Sigmoid colon (tissue), 7 donors: ENCODE results near the gene SLC30A10. TPM values are rescaled to one million over a fixed set of nuclear protein-coding genes. Genes with fewer than 3 reads are reported as not detected.
"Not testable (repeated sequence)": the region's sequence is repeated elsewhere in the genome, so short reads cannot be mapped to it uniquely, and the experiment has no call there.

Experiments used
- DNase-seq: peaks from one replicate; pipeline ENCODE4 v3.0.0-alpha.2; 2019
- H3K27ac ChIP-seq, 4 donors: fragments of 200-600 bp; sonication (generic); one replicate each; pipeline ENCODE4 v1.5.1; 2016 to 2019; ENCODE audit warnings: mild to moderate bottlenecking in 1 of 4
- H3K27me3 ChIP-seq, 3 donors: fragments of 200-600 bp; sonication (generic); one replicate each; pipeline ENCODE4 v1.5.1; 2019; ENCODE audit warnings: mild to moderate bottlenecking in 1 of 3
- H3K36me3 ChIP-seq, 4 donors: fragments of 200-600 bp; sonication (generic); one replicate each; pipeline ENCODE4 v1.5.1; 2016 to 2019
- H3K4me1 ChIP-seq, 4 donors: fragments of 200-600 bp; sonication (generic); one replicate each; pipeline ENCODE4 v1.5.1; 2017 to 2019
- H3K4me3 ChIP-seq, 4 donors: fragments of 200-600 bp; sonication (generic); one replicate each; pipeline ENCODE4 v1.5.1; 2017 to 2019; ENCODE audit warnings: mild to moderate bottlenecking in 2 of 4, moderate library complexity in 1 of 4
- H3K9me3 ChIP-seq, 4 donors: fragments of 200-600 bp in 3 of 4; sonication (generic) in 3 of 4; one replicate each; pipeline versions ENCODE4 v1.5.1 to v1.6.1; 2013 to 2019
- CTCF ChIP-seq, 4 experiments: fragments of 450-650 bp in 3 of 4; fragments of 200-600 bp in 1 of 4; IDR thresholded peaks; one replicate each; pipeline ENCODE4 v1.5.1; 2016 to 2019; ENCODE audit warnings: antibody characterized with exemption in 4 of 4, mild to moderate bottlenecking in 3 of 4, moderate library complexity in 2 of 4
- EP300 ChIP-seq, 4 donors: sonication (generic); formaldehyde crosslinking; IDR thresholded peaks; one replicate each; pipeline ENCODE4 v1.6.1; 2017; ENCODE audit warnings: antibody characterized with exemption in 4 of 4
- POLR2A ChIP-seq, 2 donors: fragments of 450-650 bp; IDR thresholded peaks; one replicate each; pipeline ENCODE4 v1.6.1; 2016; ENCODE audit warnings: antibody characterized with exemption in 2 of 2, mild to moderate bottlenecking in 2 of 2, moderate library complexity in 2 of 2
- POLR2AphosphoS5 ChIP-seq, 4 donors: sonication (generic); formaldehyde crosslinking; IDR thresholded peaks; one replicate each; pipeline ENCODE4 v1.6.1; 2017; ENCODE audit warnings: antibody characterized with exemption in 4 of 4
- WGBS, 2 donors: extraction: QIAGEN DNeasy Blood & Tissue Kit; methylation state at CpG; one replicate each; pipeline ENCODE4 v1.1.7; 2013; 5-methylcytosine and 5-hydroxymethylcytosine counted together
- intact Hi-C: fragments of 100-400 bp; cut with DNase I; formaldehyde crosslinking; loops from one replicate; pipeline ENCODE4 v1.15.1; 2023
- polyA plus RNA-seq, 3 donors: library from polyadenylated mRNA; stranded (reverse); fragments of 200-250 nt; gene quantifications; one replicate each; pipeline ENCODE4 v1.2.3, GENCODE V29; 2013
- total RNA-seq, 4 donors: library from RNA; depleted of rRNA; stranded (reverse); fragments of >200 nt; gene quantifications; one replicate each; pipeline ENCODE4 v1.1.0, GENCODE V29; 2016
- donor health status: healthy with polysubstance abuse.
- donor health status: Bipolar disorder and iron deficiency.
- donor health status: healthy.

Gene SLC30A10
- total and polyA plus RNA-seq, 7 donors = 0.68 to 7.9 (median 3.5) TPM; not detected in 3

GRCh38 chr1:219910716-219911115 is 17.6 kb downstream of the SLC30A10 start:
- intact Hi-C loops = no loop called here
- Histone ChIP-seq H3K36me3 (no peaks in the 10 kb centered on the region), H3K27ac (no peak overlapping the region), H3K4me3 (no peak overlapping the region), H3K4me1 (no peaks in the 10 kb centered on the region), H3K9me3 (no peaks in the 10 kb centered on the region), H3K27me3 (no peaks in the 10 kb centered on the region)
- WGBS, 2 donors = 60 to 85% methylated on average over 6 of the region's 6 CpGs
- TF ChIP-seq EP300 (IDR thresholded peaks at IDR 0.05) (no peak), POLR2AphosphoS5 (IDR thresholded peaks at IDR 0.05) (no peak), CTCF (IDR thresholded peaks at IDR 0.05) (no peak), POLR2A (IDR thresholded peaks at IDR 0.05) (no peak)
- DNase-seq = no peak

- Histone ChIP-seq H3K4me3 (no peak overlapping the region), H3K27me3 (no peaks in the 10 kb centered on the region)
Observed at GRCh38 chr1:219909476-219909875, 18.9 kb downstream of the SLC30A10 start.

GRCh38 chr1:219908170-219908569 is 20.2 kb downstream of the SLC30A10 start:
- no peaks in the 10 kb centered on the region for H3K27me3 ChIP-seq
- WGBS, 2 donors = 92 to 93% methylated on average over 3 of the region's 3 CpGs
- DNase-seq = no peak
- no peak overlapping the region for H3K4me3 ChIP-seq
- H3K4me1 ChIP-seq = no peaks in the 10 kb centered on the region
- H3K36me3 ChIP-seq = no peaks in the 10 kb centered on the region
- H3K27ac ChIP-seq = no peak overlapping the region
- intact Hi-C loops = no loop called here
- H3K9me3 ChIP-seq = no peaks in the 10 kb centered on the region
- TF ChIP-seq POLR2AphosphoS5 (IDR thresholded peaks at IDR 0.05) = no peak

More at GRCh38 chr1:219909476-219909875, 18.9 kb downstream of the SLC30A10 start:
- intact Hi-C loops = no loop called here
- no peak overlapping the region for H3K27ac ChIP-seq
- no peaks in the 10 kb centered on the region for H3K4me1 ChIP-seq
- no peak for DNase-seq
- H3K9me3 ChIP-seq = no peaks in the 10 kb centered on the region
- 49 to 66% methylated on average over 4 of the region's 4 CpGs for WGBS, 2 donors
- no peak for TF ChIP-seq EP300 (IDR thresholded peaks at IDR 0.05)
- no peaks in the 10 kb centered on the region for H3K36me3 ChIP-seq

- intact Hi-C loops = no loop called here
- Histone ChIP-seq H3K9me3 (no peaks in the 10 kb centered on the region), H3K27ac (no peak overlapping the region), H3K4me3 (no peak overlapping the region), H3K27me3 (no peaks in the 10 kb centered on the region), H3K36me3 (no peaks in the 10 kb centered on the region), H3K4me1 (no peaks in the 10 kb centered on the region)
- WGBS, 2 donors = 61 to 87% methylated on average over 1 of the region's 1 CpG
- TF ChIP-seq CTCF (IDR thresholded peaks at IDR 0.05) = no peak
- TF ChIP-seq POLR2AphosphoS5 (IDR thresholded peaks at IDR 0.05) = no peak
- no peak for TF ChIP-seq EP300 (IDR thresholded peaks at IDR 0.05)
- no peak for TF ChIP-seq POLR2A (IDR thresholded peaks at IDR 0.05)
- DNase-seq = no peak
Observed at GRCh38 chr1:219907772-219908070, 20.6 kb downstream of the SLC30A10 start.

GRCh38 chr1:219906924-219907771 is 21.2 kb downstream of the SLC30A10 start:
- intact Hi-C loops = no loop called here

GRCh38 chr1:219906565-219906923 is 21.8 kb downstream of the SLC30A10 start:
- H3K4me1 ChIP-seq, H3K27ac ChIP-seq, H3K36me3 ChIP-seq, H3K4me3 ChIP-seq, intact Hi-C loops, DNase-seq, H3K27me3 ChIP-seq, H3K9me3 ChIP-seq: not testable (repeated sequence)
- WGBS, 2 donors = 47 to 88% methylated on average over 8 of the region's 8 CpGs

More at GRCh38 chr1:219906924-219907771, 21.2 kb downstream of the SLC30A10 start:
- no peaks in the 10 kb centered on the region for H3K36me3 ChIP-seq
- DNase-seq = no peak
- TF ChIP-seq CTCF (IDR thresholded peaks at IDR 0.05) (no peak), POLR2AphosphoS5 (IDR thresholded peaks at IDR 0.05) (no peak), EP300 (IDR thresholded peaks at IDR 0.05) (no peak), POLR2A (IDR thresholded peaks at IDR 0.05) (no peak)
- 47 to 50% methylated on average over 5 of the region's 5 CpGs for WGBS, 2 donors
- H3K4me3 ChIP-seq = no peak overlapping the region
- no peak overlapping the region for H3K27ac ChIP-seq
- no peaks in the 10 kb centered on the region for H3K9me3 ChIP-seq
- no peaks in the 10 kb centered on the region for H3K4me1 ChIP-seq
- no peaks in the 10 kb centered on the region for H3K27me3 ChIP-seq
